ENCODE results near the gene GLB1L3. TPM values are rescaled to one million over a fixed set of nuclear protein-coding genes. Genes with fewer than 3 reads are reported as not detected.

GLB1L3 gene
- total RNA-seq, 2 donors from 2014 or later = 7.8 to 14.5 TPM

- Histone ChIP-seq H3K27ac (no peak overlapping the region), H3K4me1 (replicated peaks) (no peaks in the 10 kb centered on the region), H3K9me3 (no peaks in the 10 kb centered on the region), H3K36me3 (no peaks in the 10 kb centered on the region), H3K4me3 (no peak overlapping the region), H3K27me3 (replicated peaks; ENCODE audit: insufficient read depth) (no peaks in the 10 kb centered on the region)
- intact Hi-C loops (cut with DNase I) = no loop called here
- 90% methylated on average over 8 of the region's 8 CpGs for WGBS
- no peak for TF ChIP-seq POLR2A (IDR thresholded peaks at IDR 0.05)
- TF ChIP-seq CTCF (IDR thresholded peaks at IDR 0.05) = no peak
- TF ChIP-seq POLR2AphosphoS5 (IDR thresholded peaks at IDR 0.05) = no peak
- no peak for DNase-seq (ENCODE audit: low spot score)
Measured at GRCh38 chr11:134357545-134357839, 81.3 kb downstream of the GLB1L3 start.

- H3K36me3 ChIP-seq = no peaks in the 10 kb centered on the region
- no peak for DNase-seq (ENCODE audit: low spot score)
- H3K4me1 ChIP-seq (replicated peaks) = no peaks in the 10 kb centered on the region
- WGBS = 84% methylated on average over 27 of the region's 27 CpGs
- intact Hi-C loops (cut with DNase I) = no loop called here
- H3K27me3 ChIP-seq (replicated peaks; ENCODE audit: insufficient read depth) = no peaks in the 10 kb centered on the region
- H3K4me3 ChIP-seq = no peak overlapping the region
- no peak for TF ChIP-seq POLR2A (IDR thresholded peaks at IDR 0.05)
- no peak for TF ChIP-seq CTCF (IDR thresholded peaks at IDR 0.05)
- no peak for TF ChIP-seq POLR2AphosphoS5 (IDR thresholded peaks at IDR 0.05)
- H3K9me3 ChIP-seq = no peaks in the 10 kb centered on the region
- no peak overlapping the region for H3K27ac ChIP-seq
Measured at GRCh38 chr11:134358165-134358855, 82.1 kb downstream of the GLB1L3 start.

- H3K9me3 ChIP-seq = no peaks in the 10 kb centered on the region
- intact Hi-C loops (cut with DNase I) = no loop called here
- H3K27me3 ChIP-seq (replicated peaks; ENCODE audit: insufficient read depth) = no peaks in the 10 kb centered on the region
- H3K36me3 ChIP-seq = no peaks in the 10 kb centered on the region
- 87% methylated on average over 18 of the region's 18 CpGs for WGBS
- H3K27ac ChIP-seq = no peak overlapping the region
- TF ChIP-seq CTCF (IDR thresholded peaks at IDR 0.05) = no peak
- TF ChIP-seq POLR2A (IDR thresholded peaks at IDR 0.05) = no peak
- TF ChIP-seq POLR2AphosphoS5 (IDR thresholded peaks at IDR 0.05) = no peak
- no peak for DNase-seq (ENCODE audit: low spot score)
- H3K4me1 ChIP-seq (replicated peaks) = no peaks in the 10 kb centered on the region
- no peak overlapping the region for H3K4me3 ChIP-seq
Measured at GRCh38 chr11:134358856-134359490, 82.8 kb downstream of the GLB1L3 start.

GRCh38 chr11:134359646-134360045, 83.5 kb downstream of the GLB1L3 start:
- no peaks in the 10 kb centered on the region for H3K4me1 ChIP-seq (replicated peaks)
- intact Hi-C loops (cut with DNase I) = no loop called here

More at GRCh38 chr11:134359646-134360045, 83.5 kb downstream of the GLB1L3 start:
- H3K27ac ChIP-seq = no peak overlapping the region
- no peak for TF ChIP-seq POLR2A (IDR thresholded peaks at IDR 0.05)
- TF ChIP-seq POLR2AphosphoS5 (IDR thresholded peaks at IDR 0.05) = no peak
- no peak for TF ChIP-seq CTCF (IDR thresholded peaks at IDR 0.05)
- no peaks in the 10 kb centered on the region for H3K36me3 ChIP-seq
- H3K9me3 ChIP-seq = no peaks in the 10 kb centered on the region
- no peak overlapping the region for H3K4me3 ChIP-seq
- whole genome bisulfite sequencing = 91% methylated on average over 10 of the region's 10 CpGs
- no peaks in the 10 kb centered on the region for H3K27me3 ChIP-seq (replicated peaks; ENCODE audit: insufficient read depth)
- no peak for DNase-seq (ENCODE audit: low spot score)
